Measurements from ENCODE around the gene CRIP2. TPM values are rescaled to one million over a fixed set of nuclear protein-coding genes. Genes with fewer than 3 reads are reported as not detected.

The CRIP2 gene
- total and polyA plus RNA-seq, 2 of the 4 experiments (the other 2 are of a cell fraction) = 18.1 to 123 TPM

GRCh38 chr14:105436891-105437722 lies 37.5 kb upstream of the CRIP2 start:
- Histone ChIP-seq H2BK15ac (ENCODE audit: low read depth, low read length) (no peak overlapping the region), H4K5ac (ENCODE audit: low read depth, low read length) (no peak overlapping the region), H2AK5ac (ENCODE audit: low read depth, low read length) (no peak overlapping the region), H3K4ac (ENCODE audit: low read depth, low read length) (no peak overlapping the region), H2BK20ac (ENCODE audit: low read depth, low read length) (no peak overlapping the region), H3K27ac (ENCODE audit: insufficient read depth, low read length) (no peak overlapping the region), H2BK120ac (ENCODE audit: low read depth, low read length) (no peak overlapping the region), H3K18ac (ENCODE audit: low read depth, low read length) (no peak overlapping the region), H2BK5ac (ENCODE audit: low read depth, low read length, poor library complexity, severe bottlenecking) (no peak overlapping the region), H3K4me2 (ENCODE audit: low read depth, low read length) (no peak overlapping the region), H3K4me1 (ENCODE audit: control insufficient read depth, insufficient read depth, low read length) (no peaks in the 10 kb centered on the region), H3K14ac (replicated peaks; ENCODE audit: low read depth, low read length) (no peak overlapping the region), H4K91ac (ENCODE audit: insufficient read depth, low read depth, low read length) (no peak overlapping the region), H3K27me3 (ENCODE audit: control insufficient read depth, insufficient read depth, low read length) (no peaks in the 10 kb centered on the region), H3K56ac (ENCODE audit: extremely low read depth, insufficient read depth, low read length) (no peak overlapping the region), H3K9me1 (ENCODE audit: insufficient read depth, low read length) (peaks cover 4% of the 10 kb centered on the region; the same call in 1 of the 2 replicates), H3K79me1 (ENCODE audit: low read depth in 1 of 2, low read length in 2 of 2) (peaks cover 17 to 79% of the 10 kb centered on the region in 2 experiments), H2AFZ (replicated peaks; ENCODE audit: low read length, poor library complexity) (no peak overlapping the region), H3K9ac (ENCODE audit: low read depth, low read length) (no peak overlapping the region), H4K20me1 (ENCODE audit: insufficient read depth, low read length) (peaks cover 82% of the 10 kb centered on the region), H3K9me3 (ENCODE audit: control insufficient read depth, insufficient read depth, low read length) (no peaks in the 10 kb centered on the region), H3K4me3 (ENCODE audit: insufficient read depth, low read depth, low read length) (no peak overlapping the region), H3K36me3 (ENCODE audit: control insufficient read depth, insufficient read depth, low read length) (peaks cover 11% of the 10 kb centered on the region), H2AK9ac (replicated peaks; ENCODE audit: low read depth, low read length, poor library complexity) (no peak overlapping the region), H4K8ac (ENCODE audit: low read depth in 2 of 2, low read length in 2 of 2) (no peak overlapping the region), H3K23ac (ENCODE audit: low read depth, low read length) (no peak overlapping the region)
- ChIA-PET POLR2A (ENCODE audit: unreplicated experiment) (no interaction called here), CTCF (no interaction called here)
- BruUV-seq (replicated peaks) = no TSS peak
- in situ Hi-C loops (cut with MboI; ENCODE audit: low sequenced_read_pairs) (no loop called here), dilution Hi-C loops (cut with HindIII; ENCODE audit: low sequenced_read_pairs, unreplicated experiment) (no loop called here), intact Hi-C loops (cut with micrococcal nuclease) (no loop called here)
- WGBS, 2 experiments (ENCODE audit: extremely low coverage in 2 of 2, insufficient read length in 1 of 2) = 97% methylated on average over 28 of the region's 31 CpGs; no CpG with 5 or more reads in 1 of the 2 experiments
- ATAC-seq (ENCODE audit: low read depth) (no peak), DNase-seq (no peak)
- TF ChIP-seq ELK1 (IDR thresholded peaks at IDR 0.05; ENCODE audit: borderline replicate concordance, low read depth, low read length) = no peak
- no peak for TF ChIP-seq POLR2A (IDR thresholded peaks at IDR 0.05; ENCODE audit: low read depth, low read length)
- no peak for TF ChIP-seq FOS (IDR thresholded peaks at IDR 0.05; ENCODE audit: low read depth, low read length)
- TF ChIP-seq SMC3 (IDR thresholded peaks at IDR 0.05; ENCODE audit: low read depth, low read length) = no peak
- no peak for TF ChIP-seq CEBPB (IDR thresholded peaks at IDR 0.05; ENCODE audit: low read depth, low read length)
- no peak for TF ChIP-seq USF2 (IDR thresholded peaks at IDR 0.05; ENCODE audit: low read depth, low read length)
- no peak for TF ChIP-seq MAZ (IDR thresholded peaks at IDR 0.05; ENCODE audit: borderline replicate concordance, low read depth, low read length)
- TF ChIP-seq MXI1 (IDR thresholded peaks at IDR 0.05; ENCODE audit: borderline replicate concordance, low read depth, low read length) = no peak
- TF ChIP-seq, protein P1, sequence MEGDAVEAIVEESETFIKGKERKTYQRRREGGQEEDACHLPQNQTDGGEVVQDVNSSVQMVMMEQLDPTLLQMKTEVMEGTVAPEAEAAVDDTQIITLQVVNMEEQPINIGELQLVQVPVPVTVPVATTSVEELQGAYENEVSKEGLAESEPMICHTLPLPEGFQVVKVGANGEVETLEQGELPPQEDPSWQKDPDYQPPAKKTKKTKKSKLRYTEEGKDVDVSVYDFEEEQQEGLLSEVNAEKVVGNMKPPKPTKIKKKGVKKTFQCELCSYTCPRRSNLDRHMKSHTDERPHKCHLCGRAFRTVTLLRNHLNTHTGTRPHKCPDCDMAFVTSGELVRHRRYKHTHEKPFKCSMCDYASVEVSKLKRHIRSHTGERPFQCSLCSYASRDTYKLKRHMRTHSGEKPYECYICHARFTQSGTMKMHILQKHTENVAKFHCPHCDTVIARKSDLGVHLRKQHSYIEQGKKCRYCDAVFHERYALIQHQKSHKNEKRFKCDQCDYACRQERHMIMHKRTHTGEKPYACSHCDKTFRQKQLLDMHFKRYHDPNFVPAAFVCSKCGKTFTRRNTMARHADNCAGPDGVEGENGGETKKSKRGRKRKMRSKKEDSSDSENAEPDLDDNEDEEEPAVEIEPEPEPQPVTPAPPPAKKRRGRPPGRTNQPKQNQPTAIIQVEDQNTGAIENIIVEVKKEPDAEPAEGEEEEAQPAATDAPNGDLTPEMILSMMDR (conservative IDR thresholded peaks at IDR 0.05; ENCODE audit: low read depth, low read length) = no peak
- no peak for TF ChIP-seq RAD21 (IDR thresholded peaks at IDR 0.05; ENCODE audit: low read length)
- no peak for TF ChIP-seq RCOR1 (IDR thresholded peaks at IDR 0.05; ENCODE audit: insufficient replicate concordance, low read length)
- TF ChIP-seq MAFK (IDR thresholded peaks at IDR 0.05; ENCODE audit: low read depth, low read length) = no peak
- no peak for TF ChIP-seq BHLHE40 (IDR thresholded peaks at IDR 0.05; ENCODE audit: low read depth, low read length)
- TF ChIP-seq CHD1 (IDR thresholded peaks at IDR 0.05; ENCODE audit: low read depth, low read length) = no peak
- TF ChIP-seq RFX5 (IDR thresholded peaks at IDR 0.05; ENCODE audit: low read depth, low read length) = no peak
